ENCODE results near the gene RPL18.
"Not testable (repeated sequence)": the region's sequence is repeated elsewhere in the genome, so short reads cannot be mapped to it uniquely, and the experiment has no call there.

The RPL18 gene

GRCh38 chr19:48618916-48619691 is at the start of gene RPL18, which contains the start of gene SPHK2:
Gene RPL18, minus strand, starts transcription at chr19:48619178. Its CDS starts 35 bp downstream, at chr19:48619143.
Gene SPHK2, plus strand, starts transcription at chr19:48619506. Its CDS starts 1,009 bp downstream, at chr19:48620515.
- FAIRE-seq, result peak; percentile 79
- peak; percentile 77 for DNase-seq (ENCODE audit: insufficient read length, low spot score)
- TF ChIP-seq POLR2A (IDR thresholded peaks at IDR 0.05; ENCODE audit: low read depth, low read length), result peak; percentile 78

DNA sequence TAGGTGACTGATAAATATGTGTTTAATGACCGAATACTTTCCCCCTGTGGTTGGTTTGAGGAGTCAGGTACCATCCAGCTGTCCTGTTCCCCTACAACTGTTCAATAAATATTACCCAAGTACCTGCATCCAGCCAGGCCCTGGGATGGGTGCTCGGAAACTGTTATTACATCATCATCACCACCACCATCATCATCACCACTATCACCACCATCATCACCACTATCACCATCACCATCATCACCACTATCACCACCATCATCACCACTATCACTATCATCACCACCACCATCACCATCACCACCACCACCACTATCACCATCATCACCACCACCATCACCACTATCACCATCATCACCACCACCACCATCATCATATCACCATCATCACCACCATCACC is 49.8 kb upstream of the RPL18 start:
- no peak for TF ChIP-seq POLR2A (IDR thresholded peaks at IDR 0.05; ENCODE audit: low read depth, low read length)
- no peak for FAIRE-seq

DNA sequence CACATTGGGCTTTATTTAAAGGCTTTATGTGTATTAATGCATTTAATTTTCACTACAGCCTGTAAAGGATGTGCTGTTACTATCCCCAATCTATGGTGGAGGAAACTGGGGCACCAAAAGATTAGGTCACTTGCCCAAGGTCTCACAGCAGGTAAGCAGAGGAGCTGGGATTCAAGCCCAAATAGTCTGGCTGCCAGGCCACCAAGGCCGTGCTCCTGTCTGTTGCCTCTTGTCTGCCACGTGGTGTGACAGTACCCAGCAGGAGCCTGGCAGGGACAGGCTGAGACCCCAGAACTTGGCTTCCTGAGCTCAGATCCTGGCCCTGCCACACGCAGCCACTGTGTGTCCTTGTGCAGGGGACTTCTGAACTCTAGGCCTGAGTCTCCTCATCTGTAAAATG is 49.4 kb upstream of the RPL18 start:
- TF ChIP-seq POLR2A (IDR thresholded peaks at IDR 0.05; ENCODE audit: low read depth, low read length), result no peak
- DNase-seq (ENCODE audit: insufficient read length, low spot score), result no peak
- no peak for FAIRE-seq

More for the DNA sequence above, 49.8 kb upstream of the RPL18 start:
- no peak for DNase-seq (ENCODE audit: insufficient read length, low spot score)

DNA sequence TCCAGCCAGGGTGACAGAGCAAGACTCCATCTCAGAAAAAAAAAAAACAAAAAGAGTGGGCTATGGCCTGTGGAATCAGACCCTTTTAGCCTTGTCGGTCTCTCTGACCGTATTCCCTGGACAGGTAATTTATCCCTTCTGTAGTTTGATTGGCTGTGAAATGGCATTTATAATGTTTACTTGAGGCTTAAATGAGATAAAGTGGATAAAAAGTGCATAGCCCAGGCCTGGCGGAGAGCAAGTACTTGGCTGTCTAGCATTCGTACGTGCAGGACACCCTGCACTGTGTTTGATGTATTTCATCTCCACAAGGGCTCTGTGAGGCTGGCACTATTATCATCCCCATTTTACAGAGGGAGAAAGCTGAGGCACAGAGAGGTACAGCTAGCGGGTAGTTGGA is 46.8 kb upstream of the RPL18 start:
- no peak for FAIRE-seq
- no peak for TF ChIP-seq POLR2A (IDR thresholded peaks at IDR 0.05; ENCODE audit: low read depth, low read length)
- DNase-seq (ENCODE audit: insufficient read length, low spot score), result no peak

DNA sequence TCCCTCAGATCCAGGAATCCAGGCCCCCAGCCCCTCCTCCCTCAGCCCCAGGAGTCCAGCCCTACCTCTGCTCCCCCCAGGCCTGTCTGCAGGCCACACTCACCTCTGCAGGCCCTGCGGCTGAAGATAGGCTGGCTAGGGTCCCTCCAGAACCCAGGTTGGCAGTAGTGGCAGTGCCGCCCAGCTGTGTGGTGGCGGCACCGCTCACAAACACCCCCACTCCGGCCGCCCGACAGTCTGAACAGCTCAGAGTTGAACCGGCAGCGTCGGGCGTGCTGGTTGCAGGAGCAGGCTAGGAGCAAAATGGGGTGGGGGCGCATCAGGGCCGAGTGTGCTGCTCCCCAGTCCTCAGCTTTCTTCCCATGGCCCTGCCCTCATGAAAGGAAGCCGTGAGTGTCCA is 45.5 kb upstream of the RPL18 start:
- no peak for FAIRE-seq
- no peak for TF ChIP-seq POLR2A (IDR thresholded peaks at IDR 0.05; ENCODE audit: low read depth, low read length)
- DNase-seq (ENCODE audit: insufficient read length, low spot score), result no peak

DNA sequence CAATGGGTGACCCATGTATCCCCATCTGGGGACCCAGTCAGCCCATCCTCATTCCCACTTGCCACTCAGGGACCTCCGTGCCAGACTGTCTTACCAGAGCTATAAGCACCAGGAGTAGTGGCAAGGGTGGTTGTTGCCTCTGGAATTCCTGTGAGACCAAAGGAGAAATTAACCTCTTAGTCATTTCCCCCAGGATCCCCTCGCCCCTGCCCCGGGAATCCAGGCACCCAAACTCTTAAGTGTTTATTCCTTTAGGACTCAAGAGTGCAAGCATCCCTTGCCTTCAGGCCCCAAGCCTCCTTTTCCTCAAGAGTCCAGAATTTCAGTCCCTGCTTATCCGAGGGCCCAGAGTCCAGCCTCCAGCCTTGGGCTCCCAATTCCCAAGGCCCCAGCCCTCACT is 44.7 kb upstream of the RPL18 start:
- FAIRE-seq (no peak), DNase-seq (ENCODE audit: insufficient read length, low spot score) (no peak)
- no peak for TF ChIP-seq POLR2A (IDR thresholded peaks at IDR 0.05; ENCODE audit: low read depth, low read length)

DNA sequence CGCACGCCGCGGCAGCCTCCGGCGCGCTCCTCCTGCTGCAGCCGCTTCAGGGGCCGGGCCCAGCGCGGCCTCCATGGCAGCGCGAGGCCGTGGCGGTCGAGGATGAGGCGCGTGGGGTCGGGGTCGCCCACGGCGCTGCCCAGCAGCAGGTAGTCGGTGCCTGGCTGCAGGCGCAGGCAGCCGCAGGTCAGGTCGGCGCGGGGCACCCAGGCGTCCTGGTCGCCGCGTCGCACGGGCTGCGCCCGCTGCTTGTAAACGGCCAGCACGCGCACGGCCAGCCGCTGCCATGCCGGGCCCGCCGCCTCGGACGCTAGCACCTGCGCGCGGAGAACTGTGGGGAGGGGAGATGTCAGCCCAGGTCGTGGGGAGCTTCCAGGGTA is 42.7 kb upstream of the RPL18 start:
- no peak for TF ChIP-seq POLR2A (IDR thresholded peaks at IDR 0.05; ENCODE audit: low read depth, low read length)
- DNase-seq (ENCODE audit: insufficient read length, low spot score) (no peak), FAIRE-seq (no peak)

- peak; percentile 80 for DNase-seq (ENCODE audit: insufficient read length, low spot score)
- peak; percentile 72 for FAIRE-seq
- TF ChIP-seq POLR2A (IDR thresholded peaks at IDR 0.05; ENCODE audit: low read depth, low read length), result no peak
Observed at GRCh38 chr19:48660852-48661710, 42.1 kb upstream of the RPL18 start.

DNA sequence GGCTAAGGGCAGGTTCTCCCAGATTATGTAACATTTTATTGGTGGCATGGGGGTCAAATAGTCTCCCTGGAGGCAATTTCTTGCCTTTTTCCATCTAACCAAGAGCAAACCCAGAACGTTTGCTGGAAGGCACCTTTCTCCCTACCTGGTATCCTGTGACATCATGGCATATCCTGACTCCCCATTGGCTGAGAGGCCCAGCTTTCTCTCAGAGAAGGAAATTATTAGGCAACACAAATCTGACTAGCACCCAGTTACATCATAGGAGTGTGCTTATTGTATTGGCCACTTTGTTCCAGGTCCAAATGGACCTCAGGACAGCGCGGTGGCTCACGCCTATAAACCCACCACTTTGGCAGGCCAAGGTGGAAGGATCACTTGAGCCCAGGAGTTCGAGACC is 40.8 kb upstream of the RPL18 start:
- TF ChIP-seq POLR2A (IDR thresholded peaks at IDR 0.05; ENCODE audit: low read depth, low read length), result no peak
- DNase-seq (ENCODE audit: insufficient read length, low spot score) (no peak), FAIRE-seq (no peak)

DNA sequence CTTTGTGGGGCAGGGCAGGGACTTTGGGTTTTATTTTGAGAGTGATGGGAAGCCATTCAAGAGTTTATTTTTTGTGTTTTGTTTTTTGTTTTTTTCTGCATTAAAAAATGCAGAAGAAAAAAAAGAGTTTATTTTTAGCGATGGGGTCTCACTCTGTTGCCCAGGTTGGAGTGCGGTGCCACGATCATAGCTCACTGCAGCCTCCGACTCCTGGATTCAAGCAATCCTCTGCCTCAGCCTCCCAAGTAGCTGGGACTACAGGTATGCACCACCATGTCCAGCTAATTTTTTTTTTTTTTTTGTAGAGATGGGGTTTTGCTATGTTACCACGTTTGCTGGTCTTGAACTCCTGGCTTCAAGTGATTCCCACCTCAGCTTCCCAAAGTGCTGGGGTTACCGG is 39.5 kb upstream of the RPL18 start:
- no peak for DNase-seq (ENCODE audit: insufficient read length, low spot score)
- no peak for TF ChIP-seq POLR2A (IDR thresholded peaks at IDR 0.05; ENCODE audit: low read depth, low read length)
- no peak for FAIRE-seq

- not testable (repeated sequence) for DNase-seq (ENCODE audit: insufficient read length, low spot score); FAIRE-seq
Observed at GRCh38 chr19:48657828-48658227, 38.9 kb upstream of the RPL18 start.

DNA sequence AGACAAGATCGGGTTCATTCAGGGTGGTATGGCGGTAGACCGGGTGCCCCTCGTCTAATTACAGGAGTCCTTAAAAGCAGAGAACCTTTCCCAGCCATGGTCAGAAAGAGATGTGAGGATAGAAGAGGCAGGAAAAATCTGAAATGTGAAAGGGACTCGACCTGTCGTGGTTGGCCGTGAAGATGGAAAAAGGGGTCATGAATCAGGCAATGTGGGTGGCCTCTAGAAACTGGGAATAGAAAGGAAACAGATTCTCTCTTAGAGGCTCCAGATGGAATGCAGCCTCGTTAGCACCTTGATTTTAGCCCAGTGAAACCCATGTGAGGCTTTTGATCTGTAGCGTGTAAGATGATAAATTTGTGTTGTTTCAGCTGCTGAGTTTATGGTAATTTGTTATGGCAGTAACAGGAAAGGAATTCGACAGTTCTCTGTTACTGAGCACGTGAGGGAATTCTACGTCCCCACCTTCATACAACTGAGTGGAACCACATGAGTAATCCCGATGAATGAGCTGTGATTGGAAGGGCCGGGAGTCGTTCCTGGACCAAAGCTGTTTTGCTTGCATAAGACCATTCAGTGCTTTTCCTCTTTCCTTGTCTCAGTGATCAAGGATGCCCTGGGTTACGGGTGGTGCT is 38.0 kb upstream of the RPL18 start:
- TF ChIP-seq POLR2A (IDR thresholded peaks at IDR 0.05; ENCODE audit: low read depth, low read length), result no peak
- FAIRE-seq (peak; percentile 60), DNase-seq (ENCODE audit: insufficient read length, low spot score) (peak; percentile 65)

DNA sequence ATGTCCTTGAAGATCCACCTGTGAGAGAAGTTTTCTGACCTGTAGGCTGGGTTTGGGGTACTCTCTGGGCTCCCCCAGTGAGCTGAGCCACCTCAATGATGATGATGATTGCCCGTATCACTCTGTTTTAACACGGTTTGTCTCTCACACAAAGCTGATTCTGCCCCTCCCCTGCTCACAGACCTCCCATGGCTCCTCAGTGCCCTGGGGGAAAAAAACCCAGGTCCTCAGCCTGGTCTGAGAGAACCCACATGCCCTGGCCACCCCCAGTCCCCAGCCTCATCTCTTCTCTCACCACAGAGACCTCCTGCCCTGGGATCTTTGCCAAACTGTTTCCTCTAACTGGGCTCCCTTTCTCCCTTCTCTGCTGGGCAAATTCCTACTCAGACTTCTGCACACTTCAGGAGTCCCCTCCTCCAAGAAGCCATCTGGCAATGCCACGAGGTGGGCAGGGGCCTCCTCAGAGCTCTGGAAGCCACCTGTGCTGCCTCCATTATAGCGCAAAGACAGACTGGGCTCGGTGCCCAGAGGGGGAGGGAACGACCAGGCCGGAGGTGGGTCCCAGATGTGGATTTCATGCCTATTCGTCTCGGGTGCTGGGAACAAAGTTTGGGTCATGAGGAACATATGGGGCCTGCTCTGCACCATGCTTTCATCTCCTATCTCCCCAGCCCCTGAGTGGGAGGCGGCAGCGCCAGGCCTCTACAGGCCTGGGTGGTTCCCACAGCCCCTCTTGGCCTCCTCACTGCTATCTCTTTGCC is 35.5 kb upstream of the RPL18 start:
- no peak for DNase-seq (ENCODE audit: insufficient read length, low spot score)
- no peak for TF ChIP-seq POLR2A (IDR thresholded peaks at IDR 0.05; ENCODE audit: low read depth, low read length)
- FAIRE-seq, result no peak

DNA sequence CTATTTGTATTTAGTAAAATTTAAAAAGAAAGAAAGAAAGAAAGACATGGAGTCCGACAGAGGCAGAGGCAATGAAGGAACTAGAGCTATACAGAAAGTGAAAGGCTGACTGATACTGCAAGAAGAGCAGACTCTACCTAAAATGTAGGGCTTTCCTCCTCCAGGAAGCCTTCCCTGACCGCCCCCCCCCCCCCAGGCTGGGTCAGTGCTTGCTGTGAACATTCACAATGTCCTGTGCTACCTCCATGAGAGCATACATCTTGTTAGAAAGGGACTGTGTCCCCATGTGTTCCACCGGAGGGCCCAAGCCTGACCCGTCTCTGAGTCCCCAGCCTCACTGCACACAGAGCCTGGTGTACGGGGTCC is 32.7 kb upstream of the RPL18 start:
- DNase-seq (ENCODE audit: insufficient read length, low spot score), result no peak
- no peak for FAIRE-seq
- no peak for TF ChIP-seq POLR2A (IDR thresholded peaks at IDR 0.05; ENCODE audit: low read depth, low read length)
